ENCODE data around the gene RPS2. TPM values are rescaled to one million over a fixed set of nuclear protein-coding genes. Genes with fewer than 3 reads are reported as not detected.
A peak's percentile ranks its signal among the peaks of the same experiment; 100 is the strongest.

RPS2 gene
- total RNA-seq, 2 donors from 2014 or later, result 2,300 to 2,472 TPM

- DNase-seq (no peak), ATAC-seq (no peak)
- intact Hi-C loops (cut with DNase I), result no loop called here
- H3K27me3 ChIP-seq, result no peaks in the 10 kb centered on the region
- H3K36me3 ChIP-seq (replicated peaks in 1 of 2; ENCODE audit: insufficient read depth in 1 of 2, low read depth in 2 of 2), result peaks cover 0 to 9% of the 10 kb centered on the region in 2 donors
- H3K9me3 ChIP-seq, result no peaks in the 10 kb centered on the region
- peaks cover 63% of the 10 kb centered on the region for H3K4me1 ChIP-seq
- TF ChIP-seq CTCF (IDR thresholded peaks at IDR 0.05), result no peak
- TF ChIP-seq POLR2A (IDR thresholded peaks at IDR 0.05), result no peak
- peak within 1 kb of the TSS in 3 of 4 donors; percentile 43 to 59 (median 55) for H3K27ac ChIP-seq
- no peak within 1 kb of the TSS for H3K4me3 ChIP-seq
- 65 to 70% methylated on average over 6 of the region's 6 CpGs for WGBS, 2 donors
Measured at GRCh38 chr16:1981398-1981836, 16.8 kb upstream of the RPS2 start, which contains the start of gene NOXO1. NOXO1 (minus strand) TSS chr16:1981469; CDS start chr16:1981179, 290 bp downstream.

GRCh38 chr16:1980770-1981087 is 16.1 kb upstream of the RPS2 start:
- intact Hi-C loops (cut with DNase I), result no loop called here
- H3K27ac ChIP-seq, result peak overlapping the region in 1 of 4 donors; percentile 0
- H3K4me3 ChIP-seq, result no peak overlapping the region
- no peaks in the 10 kb centered on the region for H3K9me3 ChIP-seq
- 23 to 55% methylated on average over 9 to 10 of the region's 16 CpGs for WGBS, 2 donors
- H3K4me1 ChIP-seq, result peaks cover 63% of the 10 kb centered on the region
- no peaks in the 10 kb centered on the region for H3K27me3 ChIP-seq
- no peak for ATAC-seq
- TF ChIP-seq CTCF (IDR thresholded peaks at IDR 0.05) (no peak), POLR2A (IDR thresholded peaks at IDR 0.05) (no peak)
- DNase-seq, result no peak
- H3K36me3 ChIP-seq (replicated peaks in 1 of 2; ENCODE audit: insufficient read depth in 1 of 2, low read depth in 2 of 2), result peaks cover 0 to 11% of the 10 kb centered on the region in 2 donors

- TF ChIP-seq CTCF (IDR thresholded peaks at IDR 0.05), result no peak
- no peak for TF ChIP-seq POLR2A (IDR thresholded peaks at IDR 0.05)
- WGBS, 2 donors, result 11 to 36% methylated on average over 7 to 52 of the region's 53 CpGs
- Histone ChIP-seq H3K4me1 (peaks cover 60% of the 10 kb centered on the region), H3K9me3 (no peaks in the 10 kb centered on the region), H3K36me3 (replicated peaks in 1 of 2; ENCODE audit: insufficient read depth in 1 of 2, low read depth in 2 of 2) (peaks cover 0 to 16% of the 10 kb centered on the region in 2 donors), H3K27me3 (no peaks in the 10 kb centered on the region), H3K4me3 (no peak overlapping the region), H3K27ac (peak overlapping the region in 3 of 4 donors; percentile 52 to 78 (median 74))
- ATAC-seq (no peak), DNase-seq (peak in 2 of 4 donors; percentile 53 to 57)
- intact Hi-C loops (cut with DNase I), result no loop called here
Measured at GRCh38 chr16:1980030-1980769, 15.6 kb upstream of the RPS2 start.

- Histone ChIP-seq H3K4me3 (peak overlapping the region in 1 of 2 donors; percentile 16), H3K36me3 (replicated peaks in 1 of 2; ENCODE audit: insufficient read depth in 1 of 2, low read depth in 2 of 2) (peaks cover 0 to 20% of the 10 kb centered on the region in 2 donors), H3K4me1 (peaks cover 52% of the 10 kb centered on the region), H3K27ac (peak overlapping the region; percentile 2 to 78 (median 63)), H3K9me3 (no peaks in the 10 kb centered on the region), H3K27me3 (no peaks in the 10 kb centered on the region)
- TF ChIP-seq POLR2A (IDR thresholded peaks at IDR 0.05) (peak; percentile 55 to 75 (median 74)), CTCF (IDR thresholded peaks at IDR 0.05) (no peak)
- intact Hi-C loops (cut with DNase I), result no loop called here
- peak; percentile 87 to 91 (median 90) for DNase-seq
- 6 to 24% methylated on average over 6 to 66 of the region's 70 CpGs for WGBS, 2 donors
- peak; percentile 67 for ATAC-seq
Measured at GRCh38 chr16:1979271-1980029, 14.8 kb upstream of the RPS2 start.

All from body of pancreas (tissue), 4 donors.